IMR-90 (cell line): ENCODE results near the gene ABAT.

ENCODE experiments used
- CTCF ChIP-seq: conservative IDR thresholded peaks from 2 replicates; pipeline ENCODE4 v1.5.1; 2012; ENCODE audit warnings: mild to moderate bottlenecking, low read depth, low read length, improper control_type of control experiment
- RCOR1 ChIP-seq: IDR thresholded peaks from 2 replicates; pipeline ENCODE4 v1.6.1; 2012; ENCODE audit warnings: mild to moderate bottlenecking, low read length, improper control_type of control experiment; ENCODE audit not compliant: insufficient replicate concordance

DNA sequence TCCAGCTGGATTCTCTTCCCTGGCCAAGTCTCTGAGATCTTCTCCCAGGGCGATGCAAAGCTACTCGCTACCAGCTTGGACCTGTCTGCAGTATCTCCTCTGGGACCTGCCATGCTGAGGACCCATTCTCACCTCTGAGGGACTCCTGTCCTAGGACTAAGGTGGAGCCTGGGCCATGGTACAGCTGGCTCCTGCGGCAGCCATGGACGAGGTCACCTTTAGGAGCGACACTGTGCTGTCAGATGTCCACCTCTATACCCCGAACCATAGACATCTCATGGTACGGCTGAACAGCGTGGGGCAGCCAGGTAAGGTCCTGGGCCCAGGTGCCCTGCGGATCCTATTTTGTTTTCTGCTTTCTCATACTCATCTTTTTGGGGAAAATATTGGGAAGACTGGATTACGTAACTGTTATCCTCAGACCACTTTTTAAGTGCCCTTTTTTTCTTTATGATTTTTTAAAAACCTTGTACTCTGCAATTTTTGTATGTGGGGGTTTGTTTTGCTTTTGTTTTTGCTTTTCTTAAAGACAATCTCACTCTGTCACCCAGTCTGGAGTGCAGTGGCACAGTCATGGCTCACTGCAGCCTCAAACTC lies 48.8 kb upstream of the ABAT start:
- TF ChIP-seq CTCF: no peak
- TF ChIP-seq RCOR1: no peak
